ENCODE measurements around the gene ZNF423.

- no peak for TF ChIP-seq CTCF (conservative IDR thresholded peaks at IDR 0.05; ENCODE audit: low read depth in 2 of 2)
- TF ChIP-seq EZH2phosphoT487 (IDR thresholded peaks at IDR 0.05; ENCODE audit: unreplicated experiment), result no peak
- TF ChIP-seq EZH2 (IDR thresholded peaks at IDR 0.05; ENCODE audit: low read depth, unreplicated experiment), result no peak
- no peak for TF ChIP-seq POLR2AphosphoS5 (IDR thresholded peaks at IDR 0.05; ENCODE audit: low read depth)
- no peak for TF ChIP-seq NANOG (IDR thresholded peaks at IDR 0.05; ENCODE audit: borderline replicate concordance)
- no peak for TF ChIP-seq REST (IDR thresholded peaks at IDR 0.05; ENCODE audit: unreplicated experiment)
- TF ChIP-seq JUNB (IDR thresholded peaks at IDR 0.05; ENCODE audit: unreplicated experiment), result no peak
- no peak for TF ChIP-seq CREB1 (CRISPR knock-in tag; IDR thresholded peaks at IDR 0.05; ENCODE audit: low read depth)
- no peak for TF ChIP-seq ETS1 (IDR thresholded peaks at IDR 0.05)
- TF ChIP-seq STAT1 (IDR thresholded peaks at IDR 0.05; ENCODE audit: unreplicated experiment), result no peak
- no peak for TF ChIP-seq ZNF462 (CRISPR knock-in tag; IDR thresholded peaks at IDR 0.05)
Observed at GRCh38 chr16:49556249-49556605, 299.7 kb downstream of the ZNF423 start.
